GM21423 (cell line): ENCODE results near the gene FAM114A2.
"Not testable (repeated sequence)": the region's sequence is repeated elsewhere in the genome, so short reads cannot be mapped to it uniquely, and the experiment has no call there.

Experiments used
- ATAC-seq: cut with Tn5 transposase; IDR thresholded peaks from one replicate; pipeline ENCODE4 v1.9.1; 2021; ENCODE audit warnings: mild to moderate bottlenecking, moderate library complexity; ENCODE audit not compliant: unreplicated experiment

Gene FAM114A2

DNA sequence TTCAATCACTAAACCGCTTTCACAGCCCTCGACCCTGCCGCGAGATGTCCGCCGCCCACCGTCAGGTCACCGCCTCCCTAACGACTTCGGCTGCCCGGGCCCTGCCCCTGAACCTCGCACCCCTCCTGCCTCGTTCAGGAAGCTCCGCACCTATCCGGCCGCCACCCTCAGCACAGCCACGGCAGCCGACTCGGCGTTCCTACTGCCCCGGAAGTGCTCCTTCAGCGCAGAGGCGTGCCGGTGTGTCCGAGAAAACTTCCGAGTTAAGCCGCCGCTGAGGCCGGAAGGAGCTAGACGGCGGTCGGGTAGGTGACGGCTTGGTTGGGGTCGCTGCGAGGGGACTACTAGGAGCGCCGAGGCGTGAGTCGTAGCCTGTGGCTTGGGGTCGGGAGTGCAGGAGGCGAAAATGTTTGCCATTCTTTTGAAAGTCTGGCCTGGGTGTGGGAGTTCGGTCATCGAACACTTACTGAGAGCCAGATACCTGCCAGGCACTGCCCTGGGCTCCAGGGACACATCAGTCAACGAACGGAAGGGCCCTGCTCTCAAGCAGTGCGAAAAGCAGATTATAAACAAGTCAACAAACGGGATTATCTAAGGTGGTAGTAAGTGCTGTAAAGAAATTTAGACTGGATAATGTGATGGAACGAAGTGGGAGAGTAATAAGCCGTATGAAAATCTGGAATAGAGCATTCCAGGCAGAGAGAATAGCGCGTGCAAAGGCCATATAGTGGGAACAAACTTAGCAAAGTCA, at the start of gene FAM114A2, which contains the start of gene MFAP3:
TSS of gene FAM114A2 (minus strand) at position 204 of the 751 bp plus-strand sequence. CDS start 3,957 bp downstream, outside the sequence.
TSS of gene MFAP3 (plus strand) at position 261 of the 751 bp plus-strand sequence. CDS start 10,756 bp downstream, outside the sequence.
- peak; percentile 98 for ATAC-seq

DNA sequence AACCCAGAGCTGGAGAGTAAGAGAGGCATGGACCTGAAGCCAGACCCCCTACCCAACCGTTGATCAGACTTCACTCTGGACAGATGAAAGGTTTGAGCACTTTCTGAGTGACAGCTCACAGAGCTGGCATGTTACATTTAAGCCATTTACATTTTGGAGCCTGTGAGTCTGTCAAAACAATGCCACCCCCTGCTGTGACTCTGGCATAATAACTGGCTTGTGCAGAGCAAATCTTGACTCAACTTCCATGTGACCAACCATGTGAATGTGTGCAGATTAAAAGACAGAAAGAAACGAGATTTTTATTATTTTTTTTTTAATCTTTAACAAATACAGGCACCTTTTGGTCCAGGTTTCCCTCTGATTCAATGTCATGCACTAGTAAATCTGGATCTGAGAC, 48.5 kb upstream of the FAM114A2 start:
- ATAC-seq, result no peak

DNA sequence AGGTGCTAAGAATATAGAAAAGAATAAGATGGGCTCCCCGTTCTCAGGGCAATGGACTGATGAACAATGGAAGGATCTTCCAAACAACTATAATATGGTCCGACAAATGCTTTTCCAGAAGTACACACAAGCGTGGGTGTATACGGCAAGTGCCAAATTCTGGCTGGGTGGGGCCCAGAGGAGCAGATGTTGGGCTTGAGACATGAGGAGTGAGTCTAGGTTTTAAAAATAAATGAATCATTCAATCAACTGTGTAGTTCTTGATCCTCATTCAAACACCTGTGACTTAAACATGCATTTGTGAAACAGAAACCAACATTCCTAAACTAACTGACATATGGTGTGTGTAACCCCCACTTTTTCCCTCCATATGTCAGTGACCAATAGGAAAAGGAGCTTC, 47.9 kb upstream of the FAM114A2 start:
- no peak for ATAC-seq

DNA sequence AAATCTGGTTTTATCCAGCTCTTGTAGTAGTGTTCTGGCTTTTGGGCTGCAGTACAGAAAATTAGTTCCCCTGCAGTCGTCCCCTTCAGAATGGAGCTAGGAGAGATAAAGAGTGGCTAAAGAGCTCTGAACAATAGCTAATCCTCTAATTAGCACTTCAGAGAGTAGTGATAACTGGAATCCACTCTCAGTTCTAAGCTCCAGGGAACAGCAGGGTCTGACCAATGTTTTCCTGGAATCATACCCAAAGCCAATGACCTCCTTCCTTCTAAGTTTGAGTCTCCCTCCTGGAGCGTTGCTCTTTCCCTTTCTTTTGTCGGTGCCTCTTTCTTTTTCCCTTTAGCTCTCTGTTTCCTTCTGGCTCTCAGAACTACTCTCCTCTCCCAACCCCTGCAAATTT, 47.4 kb upstream of the FAM114A2 start:
- no peak for ATAC-seq

DNA sequence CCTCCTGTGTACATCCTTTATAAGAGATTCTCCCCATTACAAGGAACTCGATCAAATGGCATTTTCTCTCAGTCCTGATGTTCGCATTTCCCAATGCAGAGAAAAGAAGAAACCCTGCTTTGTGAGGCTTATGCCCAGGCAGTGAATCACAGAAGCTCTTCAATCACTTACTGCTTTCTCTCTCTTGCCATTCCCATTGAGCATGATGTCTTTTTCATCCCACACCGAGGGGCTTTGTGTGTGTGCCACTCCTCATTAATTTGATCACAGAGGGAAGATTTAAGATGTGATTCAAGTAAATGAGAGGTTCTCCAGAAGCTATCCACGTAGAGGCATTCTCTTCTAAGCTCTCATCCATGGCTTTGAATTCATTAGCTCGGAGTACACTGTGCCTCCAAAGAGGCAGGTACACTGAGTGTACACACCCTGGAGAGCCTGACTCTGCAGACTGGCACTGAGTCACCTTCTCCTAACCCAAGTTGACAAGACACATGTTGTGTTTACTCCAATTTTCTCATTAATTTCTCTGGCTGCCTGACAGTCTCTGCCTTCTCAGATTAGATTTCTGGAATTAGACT, 45.4 kb upstream of the FAM114A2 start:
- ATAC-seq, result no peak

DNA sequence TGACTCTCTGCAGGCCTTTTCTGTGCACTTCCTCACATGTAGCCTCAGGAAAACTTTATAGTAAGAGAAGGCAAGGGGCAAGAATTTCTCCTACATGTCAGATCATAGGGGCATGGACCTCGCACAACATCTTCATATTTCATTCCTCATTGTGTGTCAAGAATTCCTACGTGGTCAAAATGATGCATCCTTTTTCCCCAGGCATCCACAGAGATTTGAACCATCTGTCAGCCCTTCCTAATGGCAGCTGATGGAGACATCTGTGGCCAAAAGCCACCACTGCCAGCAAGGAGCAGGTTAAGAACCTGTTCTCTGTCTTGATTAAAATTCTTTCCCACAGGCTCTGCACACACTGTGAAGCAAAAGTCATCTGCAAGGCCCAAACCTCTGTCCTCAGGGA, 42.5 kb upstream of the FAM114A2 start:
- ATAC-seq, result no peak

DNA sequence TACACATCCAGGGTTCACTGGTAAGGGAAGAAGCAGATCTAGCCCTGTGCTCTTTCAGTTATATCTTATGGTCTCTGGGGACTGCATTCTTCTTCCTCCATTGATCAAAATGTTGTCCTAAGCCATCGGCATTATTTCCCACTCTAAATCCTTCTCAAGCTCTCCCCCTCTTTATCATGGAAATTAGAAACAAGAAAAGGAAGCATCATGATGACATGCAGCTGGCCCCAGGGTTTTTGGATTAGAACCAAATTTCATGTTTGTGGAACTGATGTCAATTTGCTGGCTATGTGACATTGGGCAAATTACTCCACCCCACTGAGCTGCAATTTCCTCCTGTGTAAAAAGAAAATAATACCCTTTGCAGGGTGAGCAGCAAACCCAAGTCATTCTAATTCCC, 39.6 kb upstream of the FAM114A2 start:
- ATAC-seq, result no peak

DNA sequence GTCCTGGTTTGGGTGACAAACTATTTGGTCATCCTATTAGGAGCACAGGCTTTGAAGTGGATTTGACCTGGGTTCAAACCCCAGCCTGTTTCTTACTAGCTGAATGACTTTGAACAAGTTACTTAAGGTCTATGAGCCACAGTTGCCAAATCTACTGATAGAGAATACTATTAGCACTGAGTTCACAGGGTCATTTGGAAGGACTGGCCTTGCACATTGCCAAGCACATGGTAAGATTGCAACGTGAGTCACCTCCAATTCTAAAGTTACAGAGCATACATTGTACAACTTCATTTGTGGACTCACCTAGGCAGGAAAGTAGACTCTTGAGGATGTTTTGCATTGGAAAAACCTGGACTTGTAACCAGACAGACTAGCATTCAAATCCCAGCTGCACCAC, 39.0 kb upstream of the FAM114A2 start:
- no peak for ATAC-seq

DNA sequence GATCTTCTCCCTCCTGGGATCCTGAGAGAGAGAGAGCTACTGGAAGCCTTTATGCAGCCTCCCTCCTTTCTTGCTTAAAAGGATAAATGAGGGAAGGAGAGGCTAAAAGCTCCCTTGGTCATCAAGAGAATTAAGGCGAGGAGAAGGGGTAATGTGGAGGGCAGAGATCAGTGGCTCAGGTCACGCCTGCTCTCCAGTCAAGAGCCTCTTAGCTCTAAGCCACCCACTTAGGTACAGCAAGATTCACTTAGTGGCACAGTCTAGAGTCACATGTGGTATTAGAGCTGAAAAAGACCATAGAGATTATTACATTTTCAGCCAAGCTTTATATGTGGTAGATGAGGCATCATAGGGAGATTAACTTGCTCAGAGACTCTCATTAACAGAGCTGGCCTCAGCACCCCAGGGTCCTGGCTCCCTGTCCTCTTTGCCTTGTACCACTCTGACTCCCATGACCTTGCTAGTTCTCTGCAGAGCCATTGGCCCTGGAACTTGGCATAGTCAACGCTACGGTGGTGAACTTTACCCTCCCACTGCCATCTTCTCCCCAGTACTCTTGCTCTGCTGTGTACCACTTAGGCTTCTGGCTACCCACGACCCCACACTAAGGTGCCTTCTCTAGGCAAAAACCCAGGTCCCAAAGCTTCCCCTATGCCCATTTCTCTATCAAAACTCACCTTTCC, 37.7 kb upstream of the FAM114A2 start:
- no peak for ATAC-seq

DNA sequence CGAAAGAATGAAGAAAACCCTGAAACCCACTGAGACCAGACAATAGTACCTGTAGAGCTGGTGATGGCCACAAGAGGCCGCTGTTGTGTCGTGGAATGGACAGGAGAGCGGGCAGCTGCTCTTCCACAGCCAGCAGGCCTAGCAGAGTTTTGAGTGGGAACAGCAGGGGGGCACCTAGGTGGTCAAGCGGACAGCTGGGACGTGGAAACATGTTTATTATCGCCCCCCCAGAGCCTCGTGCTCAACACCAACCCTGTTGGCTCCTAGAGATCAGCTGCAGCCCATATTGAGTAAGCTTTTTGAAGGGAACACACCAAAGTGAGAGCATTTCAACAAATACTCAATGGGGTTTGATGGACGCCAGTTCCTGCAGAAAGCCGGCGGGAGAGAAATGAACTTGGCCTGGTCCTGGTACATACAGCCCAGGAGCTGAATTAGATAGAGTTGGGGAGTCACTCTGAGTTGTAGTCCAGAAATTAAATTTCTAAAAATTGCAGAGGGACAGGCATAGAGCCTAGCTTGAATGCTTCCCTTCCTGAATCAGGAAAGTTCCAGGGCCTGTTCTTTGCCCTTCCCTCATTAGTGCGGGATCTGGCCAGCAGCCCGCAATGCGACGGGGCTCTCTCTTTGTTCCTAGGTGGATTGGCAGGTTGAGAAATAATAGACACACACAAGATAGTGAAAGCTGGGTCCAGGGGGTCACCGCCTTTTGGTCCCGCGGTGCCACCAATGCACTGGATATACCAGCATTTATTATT, 33.9 kb upstream of the FAM114A2 start:
- peak; percentile 94 for ATAC-seq

DNA sequence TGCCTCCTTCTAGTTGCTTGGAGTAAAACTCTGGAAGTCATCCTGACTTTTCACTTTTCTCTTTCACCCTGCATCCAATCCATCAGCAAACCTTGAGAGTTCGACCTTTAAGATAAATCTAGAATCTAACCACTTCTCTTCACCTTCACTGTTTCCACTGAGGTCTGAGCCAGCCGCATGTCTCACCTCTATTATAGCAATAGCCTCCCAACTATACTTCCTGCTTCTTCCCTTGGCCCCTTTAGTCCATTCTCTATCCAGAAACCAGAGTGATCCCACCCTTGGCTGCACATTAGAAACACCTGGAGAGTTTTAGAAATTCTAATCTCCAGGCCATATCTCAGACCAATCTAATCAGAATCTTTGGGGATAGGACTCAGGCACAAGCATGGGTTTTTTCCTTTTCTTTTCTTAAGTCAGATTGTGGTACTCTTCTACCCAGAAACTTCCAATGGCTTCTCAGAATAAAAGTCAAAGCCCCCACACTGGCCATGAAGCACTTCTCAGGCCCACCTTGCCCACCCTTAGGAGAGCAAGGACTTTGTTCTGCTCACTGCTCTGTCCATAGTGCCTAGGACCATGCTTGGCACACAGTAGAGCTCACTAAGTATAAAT, 33.2 kb upstream of the FAM114A2 start:
- peak; percentile 14 for ATAC-seq

DNA sequence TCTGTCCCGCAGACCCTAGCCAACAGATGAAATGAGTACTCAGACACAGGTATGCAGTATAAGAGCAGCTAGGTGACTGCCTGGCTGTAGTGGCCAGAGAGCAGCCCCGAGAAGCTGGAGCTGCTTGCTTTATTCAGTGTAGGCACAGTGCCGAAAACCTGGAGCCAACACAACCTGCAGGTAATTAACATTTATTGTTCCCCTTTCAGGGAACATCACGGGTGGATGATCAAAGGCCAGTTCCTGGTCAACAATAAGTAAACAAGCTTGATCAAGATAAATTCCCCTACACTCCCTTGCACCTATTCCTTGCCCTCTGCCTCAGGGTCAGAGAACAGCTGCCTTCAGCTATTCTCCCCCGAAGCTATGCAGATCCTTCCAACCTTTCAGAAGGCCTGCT, 31.1 kb upstream of the FAM114A2 start:
- not testable (repeated sequence) for ATAC-seq

DNA sequence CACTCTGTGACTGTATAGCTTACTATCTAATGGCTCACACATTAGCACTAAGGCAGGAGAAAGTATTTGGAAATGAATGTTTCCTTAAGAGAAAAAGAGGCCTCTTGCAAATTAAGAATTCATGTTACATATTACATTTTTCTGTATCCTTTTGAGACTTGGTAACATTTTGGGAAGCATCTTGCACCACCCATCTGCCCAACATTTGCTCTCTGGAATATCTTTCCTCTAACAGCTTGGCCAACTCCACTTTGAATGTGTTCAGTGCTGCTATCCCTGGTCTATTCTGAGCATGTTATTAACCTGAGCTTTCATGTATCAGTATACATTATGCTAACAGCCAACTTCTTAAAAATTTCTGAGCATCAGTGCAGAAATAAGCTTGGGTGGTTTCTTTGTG, 27.3 kb upstream of the FAM114A2 start:
- ATAC-seq, result no peak

DNA sequence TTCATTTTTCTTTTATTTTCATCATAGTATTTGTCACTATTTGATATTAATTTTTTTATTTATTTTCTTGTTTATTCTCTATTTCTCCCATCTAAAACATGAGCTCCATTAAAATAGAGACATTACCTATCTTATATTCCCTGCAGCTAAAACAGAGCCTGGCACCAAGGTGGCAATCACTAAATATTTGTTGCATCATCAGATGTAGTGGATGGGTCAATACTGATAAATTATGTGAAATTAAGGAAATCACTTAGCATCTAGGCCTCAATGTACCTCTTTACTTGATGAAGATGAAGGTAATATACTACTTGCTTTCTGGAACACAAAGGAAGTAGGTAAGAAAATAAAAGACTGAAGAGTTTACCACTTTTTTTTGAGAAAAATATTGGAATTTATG, 24.7 kb upstream of the FAM114A2 start:
- no peak for ATAC-seq

DNA sequence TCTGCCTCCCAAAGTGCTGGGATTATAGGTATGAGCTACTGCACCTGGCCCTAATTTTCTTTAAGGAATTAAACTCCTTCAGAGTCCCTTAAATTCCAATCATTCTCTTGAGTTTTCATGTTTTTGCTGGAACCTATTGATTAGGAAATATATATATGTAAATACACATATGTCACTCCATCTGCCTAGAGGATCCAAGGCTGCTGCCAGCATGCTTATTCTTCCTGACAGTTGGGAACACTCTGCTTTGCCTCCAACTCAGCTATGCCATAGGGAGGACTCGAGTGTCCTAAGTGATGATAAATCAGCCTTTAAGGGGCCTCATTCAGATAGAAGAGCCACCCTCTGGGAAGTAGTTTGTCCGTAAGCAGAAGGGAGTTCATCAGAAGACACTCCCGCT, 21.9 kb upstream of the FAM114A2 start:
- no peak for ATAC-seq

DNA sequence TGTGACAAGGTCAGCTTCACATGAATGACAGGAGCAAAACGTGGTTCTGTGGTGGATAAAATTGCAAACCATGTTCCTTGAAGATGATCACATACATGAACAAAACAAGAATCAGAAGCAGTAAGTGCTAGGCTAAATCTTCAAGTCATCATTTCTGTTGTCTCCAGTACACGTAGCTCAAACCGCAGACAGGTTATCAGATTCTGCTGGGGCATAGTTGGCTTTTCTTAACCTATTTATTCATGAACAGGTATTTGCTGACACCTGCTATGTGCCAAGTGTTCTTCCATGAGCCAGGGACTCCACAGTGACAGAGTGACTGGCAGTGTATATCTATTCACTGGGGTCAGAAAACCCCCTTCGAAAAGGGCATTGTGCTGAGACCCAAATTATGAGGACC, 20.9 kb upstream of the FAM114A2 start:
- ATAC-seq, result no peak

DNA sequence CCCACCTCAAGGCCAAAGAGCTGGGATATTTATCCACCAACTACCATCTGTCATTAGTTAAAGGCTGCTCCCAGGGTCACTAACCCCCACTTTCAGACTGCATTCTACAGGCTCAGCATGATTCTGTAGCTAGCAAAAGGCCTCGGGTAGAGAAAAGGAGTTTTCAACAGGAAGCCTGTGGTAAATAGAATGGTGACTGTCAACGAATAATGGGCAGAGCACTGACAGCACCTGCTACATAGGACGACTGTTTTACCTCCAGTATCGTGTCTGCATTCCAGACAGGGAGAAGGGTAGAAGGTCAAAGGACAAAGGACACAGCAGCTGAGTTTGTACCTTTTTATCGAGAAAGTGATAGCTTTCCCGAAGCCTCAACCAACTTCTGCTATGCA, 20.3 kb upstream of the FAM114A2 start:
- peak; percentile 57 for ATAC-seq

DNA sequence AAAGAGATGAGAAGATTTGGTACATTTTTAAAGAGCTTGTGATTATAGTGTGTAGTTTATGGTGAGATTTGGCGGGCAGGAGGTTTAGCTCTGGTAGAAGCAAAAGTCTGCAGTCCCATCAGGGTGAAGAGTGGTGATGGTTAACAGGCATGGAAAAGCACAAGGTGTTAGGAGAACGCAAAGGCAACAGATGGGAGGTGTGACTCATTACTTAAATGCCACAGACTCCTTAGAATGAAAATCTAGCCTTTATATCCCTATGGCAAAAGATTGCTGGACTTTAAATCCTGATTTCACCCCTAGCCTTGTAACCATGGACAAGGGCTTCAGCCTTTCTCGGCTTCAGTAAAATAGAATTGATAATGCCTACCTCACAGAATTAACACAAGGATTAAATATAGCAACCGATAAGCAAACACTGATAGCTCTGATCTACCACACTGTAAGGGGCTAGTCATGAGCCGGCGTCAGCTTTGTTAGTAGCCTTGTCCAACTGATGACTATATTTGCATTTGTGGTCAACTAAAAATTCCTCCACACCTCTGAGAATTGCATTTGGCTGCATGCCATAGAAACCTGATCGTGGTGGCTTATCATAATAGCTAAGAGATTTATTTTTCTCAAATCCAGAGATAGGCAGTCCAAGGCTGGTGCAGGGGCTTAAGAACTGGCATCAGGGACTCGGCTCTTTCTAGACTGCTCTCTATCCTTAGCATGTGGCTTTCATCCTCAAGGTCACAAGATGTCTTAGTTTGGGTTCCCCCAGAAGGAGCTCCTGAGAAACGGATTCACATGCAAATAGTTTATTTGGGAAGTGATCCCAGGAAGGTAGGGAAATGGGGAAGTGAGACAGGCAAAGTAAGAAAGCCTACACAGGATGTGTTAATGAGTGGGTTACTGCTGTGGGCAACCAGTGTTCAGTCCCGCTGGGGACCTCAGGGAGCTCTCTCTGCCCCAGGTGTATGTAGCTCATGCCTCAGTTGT, 19.6 kb upstream of the FAM114A2 start:
- ATAC-seq, result peak; percentile 58

DNA sequence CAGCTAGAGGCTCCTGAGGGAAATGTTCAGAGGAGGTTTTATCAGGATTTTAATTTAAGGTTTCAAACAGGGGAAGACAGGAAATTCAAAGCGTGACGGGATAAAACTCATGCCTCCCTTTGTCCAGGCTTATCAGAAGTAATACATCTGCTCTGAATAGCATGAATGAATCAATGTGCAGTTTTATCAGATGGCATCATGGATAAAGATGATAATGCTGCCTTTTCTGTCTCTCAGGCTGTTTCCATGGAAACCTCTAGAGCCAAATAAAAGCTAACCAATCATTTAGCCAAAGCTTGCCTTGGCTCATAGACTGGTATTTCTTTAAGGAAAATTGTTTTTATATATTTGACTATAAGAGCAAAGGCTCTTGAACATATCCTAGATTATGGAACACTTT, 16.5 kb upstream of the FAM114A2 start:
- no peak for ATAC-seq

DNA sequence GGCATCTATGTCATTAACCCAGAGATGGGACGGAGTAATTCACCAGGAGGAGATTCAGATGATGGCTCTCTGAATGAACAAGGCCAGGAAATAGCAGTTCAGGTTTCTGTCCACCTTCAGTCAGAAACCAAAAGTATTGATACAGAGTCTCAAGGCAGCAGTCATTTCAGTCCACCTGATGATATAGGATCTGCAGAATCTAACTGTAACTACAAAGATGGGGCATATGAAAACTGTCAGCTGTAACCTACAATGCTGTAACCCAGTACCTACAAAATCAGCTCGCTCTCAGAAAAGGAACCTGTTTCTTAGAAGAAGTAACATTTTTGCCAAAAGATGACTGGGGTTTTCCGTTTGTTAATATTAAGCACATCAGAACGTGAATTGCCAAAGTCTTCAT, 14.8 kb upstream of the FAM114A2 start:
- no peak for ATAC-seq
